Upper lobe of left lung (tissue), 6 donors: ENCODE results near the gene SETBP1. TPM values are rescaled to one million over a fixed set of nuclear protein-coding genes. Genes with fewer than 3 reads are reported as not detected.

Experiments used
- ATAC-seq, 2 donors: fragments of 200-7000 bp; cut with Tn5 transposase; one replicate each; pipeline ENCODE4 v1.9.1; 2022; ENCODE audit warnings: mild to moderate bottlenecking in 2 of 2, moderate library complexity in 2 of 2; ENCODE audit not compliant: low FRiP score in 2 of 2
- DNase-seq, 2 donors: peaks; one replicate each; pipeline ENCODE4 v3.0.0-alpha.2; 2019 to 2020
- H3K27ac ChIP-seq, 4 donors: fragments of 200-600 bp; sonication (generic); one replicate each; pipeline ENCODE4 v1.5.1; 2016 to 2019
- H3K27me3 ChIP-seq, 4 donors: fragments of 200-600 bp; sonication (generic); one replicate each; pipeline ENCODE4 v1.5.1; 2017 to 2019
- H3K36me3 ChIP-seq, 4 donors: fragments of 200-600 bp; sonication (generic); one replicate each; pipeline ENCODE4 v1.5.1; 2016 to 2019
- H3K4me1 ChIP-seq, 4 donors: fragments of 200-600 bp; sonication (generic); one replicate each; pipeline ENCODE4 v1.5.1; 2018 to 2019
- H3K4me3 ChIP-seq, 4 donors: fragments of 200-600 bp; sonication (generic); one replicate each; pipeline ENCODE4 v1.5.1; 2017 to 2019; ENCODE audit warnings: mild to moderate bottlenecking in 2 of 4, moderate library complexity in 1 of 4
- H3K9me3 ChIP-seq, 4 donors: fragments of 200-600 bp; sonication (generic); one replicate each; pipeline ENCODE4 v1.5.1; 2018 to 2019
- EP300 ChIP-seq, 4 donors: sonication (generic); formaldehyde crosslinking; IDR thresholded peaks; one replicate each; pipeline ENCODE4 v1.5.1; 2017; ENCODE audit warnings: antibody characterized with exemption in 4 of 4, control low read depth in 2 of 4
- POLR2A ChIP-seq, 4 donors: fragments of 450-650 bp; IDR thresholded peaks; one replicate each; pipeline ENCODE4 v1.5.1; 2016 to 2017; ENCODE audit warnings: antibody characterized with exemption in 4 of 4, mild to moderate bottlenecking in 2 of 4
- POLR2AphosphoS5 ChIP-seq, 2 donors: sonication (generic); formaldehyde crosslinking; IDR thresholded peaks; one replicate each; pipeline ENCODE4 v1.5.1; 2017; ENCODE audit warnings: antibody characterized with exemption in 2 of 2
- WGBS, 2 donors: methylation state at CpG; one replicate each; pipeline ENCODE4 v1.1.5; 2017 to 2018; 5-methylcytosine and 5-hydroxymethylcytosine counted together
- total RNA-seq, 6 donors: library from RNA; depleted of rRNA in 4 of 6; stranded (reverse); fragments of >200 nt in 4 of 6; gene quantifications; one replicate each; pipeline versions ENCODE4 v1.1.0 to v1.2.1, GENCODE V29; 2016 to 2021
- TF ChIP-seq, protein P1 (sequence below), 6 experiments: fragments of 450-650 bp in 4 of 6; fragments of 200-600 bp in 2 of 6; sonication (generic) in 2 of 6; IDR thresholded peaks; one replicate each; pipeline ENCODE4 v1.5.1; 2016 to 2019; ENCODE audit warnings: antibody characterized with exemption in 6 of 6
- donor health status: DM: no; HTN: no; CAD: no; lungs with moderate emphysema.
- donor health status: DM: no; HTN: yes; CAD: no; lungs with severe emphysema.

The SETBP1 gene
- total RNA-seq, 6 donors from 2014 or later, result 11.7 to 38.8 (median 16.6) TPM

DNA sequence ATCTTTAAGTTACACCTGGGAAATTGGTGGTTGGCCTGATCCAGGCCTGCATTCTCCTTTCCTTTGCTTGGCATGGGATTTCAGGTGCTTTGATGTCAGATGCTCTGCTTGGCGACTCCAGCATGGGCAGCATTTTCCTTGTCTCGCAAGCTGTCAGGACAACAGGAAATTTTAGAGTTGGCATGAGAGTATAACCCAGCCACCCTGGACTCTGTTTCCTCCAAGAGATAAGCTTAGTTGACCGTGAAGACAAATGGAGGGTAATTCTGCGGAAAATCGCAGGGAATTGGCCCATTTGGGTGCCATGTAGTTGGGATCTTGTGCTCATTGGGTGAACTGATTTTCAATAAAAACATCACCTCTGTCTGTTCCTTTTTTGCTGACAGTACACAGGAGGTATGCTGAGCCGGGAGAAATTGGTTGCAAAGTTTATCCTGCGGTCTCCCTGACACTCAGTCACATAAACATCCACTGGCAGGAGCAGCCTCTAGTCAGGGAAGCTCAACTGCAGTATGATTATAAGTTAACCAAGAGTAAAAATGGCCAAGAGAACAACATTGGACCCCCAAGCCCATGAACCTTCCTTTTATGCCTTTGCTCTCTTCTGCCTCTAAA is 409.9 kb downstream of the SETBP1 start:
- ATAC-seq (no peak), DNase-seq (no peak)
- Histone ChIP-seq H3K27ac (no peak overlapping the region), H3K4me3 (no peak overlapping the region), H3K27me3 (no peaks in the 10 kb centered on the region), H3K36me3 (no peaks in the 10 kb centered on the region), H3K9me3 (no peaks in the 10 kb centered on the region), H3K4me1 (no peaks in the 10 kb centered on the region)
- TF ChIP-seq EP300 (IDR thresholded peaks at IDR 0.05) (no peak), POLR2A (IDR thresholded peaks at IDR 0.05) (no peak), POLR2AphosphoS5 (IDR thresholded peaks at IDR 0.05) (no peak)
- TF ChIP-seq, protein P1, sequence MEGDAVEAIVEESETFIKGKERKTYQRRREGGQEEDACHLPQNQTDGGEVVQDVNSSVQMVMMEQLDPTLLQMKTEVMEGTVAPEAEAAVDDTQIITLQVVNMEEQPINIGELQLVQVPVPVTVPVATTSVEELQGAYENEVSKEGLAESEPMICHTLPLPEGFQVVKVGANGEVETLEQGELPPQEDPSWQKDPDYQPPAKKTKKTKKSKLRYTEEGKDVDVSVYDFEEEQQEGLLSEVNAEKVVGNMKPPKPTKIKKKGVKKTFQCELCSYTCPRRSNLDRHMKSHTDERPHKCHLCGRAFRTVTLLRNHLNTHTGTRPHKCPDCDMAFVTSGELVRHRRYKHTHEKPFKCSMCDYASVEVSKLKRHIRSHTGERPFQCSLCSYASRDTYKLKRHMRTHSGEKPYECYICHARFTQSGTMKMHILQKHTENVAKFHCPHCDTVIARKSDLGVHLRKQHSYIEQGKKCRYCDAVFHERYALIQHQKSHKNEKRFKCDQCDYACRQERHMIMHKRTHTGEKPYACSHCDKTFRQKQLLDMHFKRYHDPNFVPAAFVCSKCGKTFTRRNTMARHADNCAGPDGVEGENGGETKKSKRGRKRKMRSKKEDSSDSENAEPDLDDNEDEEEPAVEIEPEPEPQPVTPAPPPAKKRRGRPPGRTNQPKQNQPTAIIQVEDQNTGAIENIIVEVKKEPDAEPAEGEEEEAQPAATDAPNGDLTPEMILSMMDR (IDR thresholded peaks at IDR 0.05), result no peak
- WGBS, 2 donors, result 88 to 91% methylated on average over 7 of the region's 7 CpGs

DNA sequence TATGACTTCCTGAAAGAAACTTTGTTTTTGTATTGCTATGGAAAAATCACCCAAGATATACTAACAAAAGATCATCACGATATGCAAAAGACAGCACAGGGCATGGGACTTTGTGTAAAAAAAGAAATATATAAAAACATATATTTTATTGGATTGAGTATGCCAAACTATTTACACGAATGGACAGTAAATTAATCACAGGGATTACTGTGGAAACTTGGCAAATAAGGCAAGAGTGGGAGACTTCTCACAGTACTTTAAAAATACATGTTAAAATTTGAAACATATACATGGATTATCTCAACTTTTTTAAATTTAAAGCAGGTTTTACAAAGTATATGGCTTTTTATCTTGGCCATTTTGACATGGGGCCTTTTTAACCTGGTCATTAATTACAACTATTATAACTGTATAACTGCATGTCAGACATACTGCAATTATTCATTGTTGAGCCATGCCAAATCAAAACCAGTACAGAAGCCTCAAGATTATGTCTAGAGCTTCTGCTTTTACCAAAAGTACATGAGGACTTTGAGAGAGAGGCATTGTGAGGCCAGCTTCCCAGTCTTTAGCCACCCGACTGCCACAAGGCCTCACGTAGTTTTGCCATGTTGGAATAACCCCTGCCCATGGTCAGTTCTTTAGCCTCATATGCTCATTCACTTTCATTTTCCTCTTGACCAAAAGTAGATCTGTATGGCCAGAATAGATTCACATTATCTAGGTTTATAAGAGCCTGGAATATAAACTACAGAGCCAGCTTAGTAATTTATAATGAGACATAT is 419.8 kb downstream of the SETBP1 start:
- ATAC-seq (no peak), DNase-seq (no peak)
- H3K36me3 ChIP-seq, result no peaks in the 10 kb centered on the region
- no peaks in the 10 kb centered on the region for H3K27me3 ChIP-seq
- no peak overlapping the region for H3K4me3 ChIP-seq
- H3K4me1 ChIP-seq, result no peaks in the 10 kb centered on the region
- TF ChIP-seq, protein P1 (IDR thresholded peaks at IDR 0.05), result no peak
- no peak for TF ChIP-seq EP300 (IDR thresholded peaks at IDR 0.05)
- no peak for TF ChIP-seq POLR2A (IDR thresholded peaks at IDR 0.05)
- TF ChIP-seq POLR2AphosphoS5 (IDR thresholded peaks at IDR 0.05), result no peak
- H3K27ac ChIP-seq, result no peak overlapping the region
- 81 to 87% methylated on average over 4 of the region's 4 CpGs for WGBS, 2 donors
- H3K9me3 ChIP-seq, result no peaks in the 10 kb centered on the region

DNA sequence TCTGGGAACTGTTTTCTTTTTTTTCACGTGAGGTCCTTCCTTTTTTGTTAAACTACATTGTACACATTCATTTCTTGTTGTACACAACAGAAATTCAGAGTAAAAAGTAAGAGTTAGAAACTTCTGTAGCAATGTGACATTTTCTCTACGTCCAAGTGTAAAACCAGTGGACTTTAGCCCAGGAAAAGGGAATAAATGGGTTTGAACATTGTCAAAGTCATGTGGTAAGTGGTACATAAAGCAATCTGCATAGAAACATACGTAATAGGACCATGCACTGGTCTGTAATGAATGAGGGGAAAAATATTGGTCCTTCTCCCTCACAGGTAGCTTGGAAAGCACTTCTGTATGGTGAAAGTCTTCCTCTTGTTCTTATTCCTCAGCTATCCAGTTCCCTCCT is 421.4 kb downstream of the SETBP1 start:
- Histone ChIP-seq H3K9me3 (no peaks in the 10 kb centered on the region), H3K4me3 (no peak overlapping the region), H3K27ac (no peak overlapping the region), H3K27me3 (no peaks in the 10 kb centered on the region), H3K4me1 (peaks cover 0 to 4% (median 0%) of the 10 kb centered on the region in 4 donors), H3K36me3 (no peaks in the 10 kb centered on the region)
- DNase-seq, result no peak
- WGBS, 2 donors, result 73 to 84% methylated on average over 3 of the region's 3 CpGs
- TF ChIP-seq, protein P1 (IDR thresholded peaks at IDR 0.05), result no peak
- no peak for TF ChIP-seq POLR2AphosphoS5 (IDR thresholded peaks at IDR 0.05)
- TF ChIP-seq POLR2A (IDR thresholded peaks at IDR 0.05), result no peak
- no peak for TF ChIP-seq EP300 (IDR thresholded peaks at IDR 0.05)
- no peak for ATAC-seq

DNA sequence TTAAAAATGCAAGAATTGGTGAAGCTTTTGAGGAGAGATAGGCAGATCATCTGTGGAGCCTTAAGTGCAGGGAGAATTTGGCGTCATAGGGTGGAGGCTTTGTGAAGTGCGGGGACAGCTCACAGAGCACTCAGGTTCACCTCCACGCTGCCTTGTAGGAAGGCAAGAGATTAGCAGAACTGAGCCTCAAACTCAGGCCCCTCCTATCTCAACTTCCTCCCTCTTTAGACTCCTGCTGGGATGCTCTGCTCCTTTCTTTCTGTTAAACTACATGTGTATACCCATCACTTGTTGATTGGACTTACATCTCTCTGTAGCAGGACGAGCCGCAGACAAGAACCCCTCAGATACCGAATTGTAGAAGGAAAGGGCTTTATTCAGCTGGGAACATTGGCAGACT is 422.2 kb downstream of the SETBP1 start:
- ATAC-seq (no peak), DNase-seq (no peak)
- TF ChIP-seq POLR2AphosphoS5 (IDR thresholded peaks at IDR 0.05) (no peak), POLR2A (IDR thresholded peaks at IDR 0.05) (no peak), EP300 (IDR thresholded peaks at IDR 0.05) (no peak)
- TF ChIP-seq, protein P1 (IDR thresholded peaks at IDR 0.05), result no peak
- H3K36me3 ChIP-seq, result no peaks in the 10 kb centered on the region
- H3K9me3 ChIP-seq, result no peaks in the 10 kb centered on the region
- H3K4me1 ChIP-seq, result peaks cover 0 to 4% (median 0%) of the 10 kb centered on the region in 4 donors
- H3K27ac ChIP-seq, result no peak overlapping the region
- WGBS, 2 donors, result 88 to 92% methylated on average over 6 of the region's 6 CpGs
- no peak overlapping the region for H3K4me3 ChIP-seq
- H3K27me3 ChIP-seq, result no peaks in the 10 kb centered on the region
